Activated T-helper 2 cell treated with anti-CD3 and anti-CD28 coated beads, Interferon-gamma antibody, Interleukin-2, Interleukin-4, amounts not matched to agents 10 μg/mL and 5 μg/mL and 100 μg/mL, durations not matched to agents 14 hours and 24 hours and 36 hours (primary cell): Measurements from ENCODE around the gene SLCO3A1. TPM values are rescaled to one million over a fixed set of nuclear protein-coding genes. Genes with fewer than 3 reads are reported as not detected.
A peak's percentile ranks its signal among the peaks of the same experiment; 100 is the strongest.
"Not testable (repeated sequence)": the region's sequence is repeated elsewhere in the genome, so short reads cannot be mapped to it uniquely, and the experiment has no call there.

Experiments
- DNase-seq: peaks from one replicate; pipeline ENCODE4 v3.0.0; 2021; ENCODE audit warnings: low spot score
- H3K27ac Mint-ChIP-seq: one replicate; pipeline ENCODE4 v1.8.0; 2021; ENCODE audit warnings: mixed read lengths
- H3K27me3 Mint-ChIP-seq: one replicate; pipeline ENCODE4 v1.8.0; 2021; ENCODE audit warnings: low read depth, mixed read lengths
- H3K36me3 Mint-ChIP-seq: one replicate; pipeline ENCODE4 v1.8.0; 2021; ENCODE audit warnings: low read depth, mixed read lengths
- H3K4me1 Mint-ChIP-seq: one replicate; pipeline ENCODE4 v1.8.0; 2021; ENCODE audit warnings: low read depth, mixed read lengths
- H3K4me3 Mint-ChIP-seq: one replicate; pipeline ENCODE4 v1.8.0; 2021; ENCODE audit warnings: low read depth, mild to moderate bottlenecking, moderate library complexity, mixed read lengths
- H3K9me3 Mint-ChIP-seq: one replicate; pipeline ENCODE4 v1.8.0; 2021; ENCODE audit warnings: mixed read lengths
- intact Hi-C: fragments of 100-400 bp; cut with micrococcal nuclease; formaldehyde crosslinking; loops from one replicate; pipeline ENCODE4 v1.15.1; 2023
- total RNA-seq: library from RNA; stranded (reverse); gene quantifications from 2 replicates; pipeline ENCODE4 v1.2.3, GENCODE V29; 2022

SLCO3A1 gene
- total RNA-seq, 1 donor from 2014 or later = 26.3 TPM

- intact Hi-C loops = no loop called here
- Mint-ChIP-seq H3K4me1 (peaks cover 38% of the 10 kb centered on the region), H3K27ac (no peak overlapping the region), H3K27me3 (no peaks in the 10 kb centered on the region), H3K9me3 (no peaks in the 10 kb centered on the region), H3K4me3 (no peak overlapping the region), H3K36me3 (no peaks in the 10 kb centered on the region)
- no peak for DNase-seq
Observed at GRCh38 chr15:91950631-91951329, 97.3 kb downstream of the SLCO3A1 start.

GRCh38 chr15:91952216-91952615 is 98.7 kb downstream of the SLCO3A1 start:
- H3K4me3 Mint-ChIP-seq = no peak overlapping the region
- no peak for DNase-seq
- H3K27ac Mint-ChIP-seq = no peak overlapping the region
- no peaks in the 10 kb centered on the region for H3K27me3 Mint-ChIP-seq
- H3K9me3 Mint-ChIP-seq = no peaks in the 10 kb centered on the region
- intact Hi-C loops = no loop called here
- peaks cover 34% of the 10 kb centered on the region for H3K4me1 Mint-ChIP-seq
- H3K36me3 Mint-ChIP-seq = no peaks in the 10 kb centered on the region

GRCh38 chr15:91953432-91953831 is 99.9 kb downstream of the SLCO3A1 start:
- no peaks in the 10 kb centered on the region for H3K36me3 Mint-ChIP-seq
- no peaks in the 10 kb centered on the region for H3K9me3 Mint-ChIP-seq
- H3K27me3 Mint-ChIP-seq = no peaks in the 10 kb centered on the region
- peaks cover 28% of the 10 kb centered on the region for H3K4me1 Mint-ChIP-seq
- no peak for DNase-seq
- no peak overlapping the region for H3K4me3 Mint-ChIP-seq
- H3K27ac Mint-ChIP-seq = peak overlapping the region; percentile 42
- intact Hi-C loops = no loop called here

GRCh38 chr15:91954292-91954691 is 100.8 kb downstream of the SLCO3A1 start:
- no peaks in the 10 kb centered on the region for H3K36me3 Mint-ChIP-seq
- H3K27ac Mint-ChIP-seq = no peak overlapping the region
- H3K27me3 Mint-ChIP-seq = no peaks in the 10 kb centered on the region
- DNase-seq = no peak
- intact Hi-C loops = no loop called here
- H3K9me3 Mint-ChIP-seq = no peaks in the 10 kb centered on the region
- no peak overlapping the region for H3K4me3 Mint-ChIP-seq
- H3K4me1 Mint-ChIP-seq = peaks cover 28% of the 10 kb centered on the region

GRCh38 chr15:91956026-91956723 is 102.7 kb downstream of the SLCO3A1 start:
- Mint-ChIP-seq H3K9me3 (no peaks in the 10 kb centered on the region), H3K27ac (no peak overlapping the region), H3K36me3 (no peaks in the 10 kb centered on the region), H3K4me3 (no peak overlapping the region), H3K27me3 (no peaks in the 10 kb centered on the region), H3K4me1 (peaks cover 27% of the 10 kb centered on the region)
- intact Hi-C loops = no loop called here
- DNase-seq = no peak

GRCh38 chr15:91961357-91961756 is 107.8 kb downstream of the SLCO3A1 start:
- Mint-ChIP-seq H3K27me3 (no peaks in the 10 kb centered on the region), H3K36me3 (no peaks in the 10 kb centered on the region), H3K27ac (no peak overlapping the region), H3K4me1 (peaks cover 10% of the 10 kb centered on the region), H3K9me3 (peaks cover 3% of the 10 kb centered on the region), H3K4me3 (no peak overlapping the region)
- no peak for DNase-seq
- intact Hi-C loops = no loop called here

- H3K27ac Mint-ChIP-seq, H3K36me3 Mint-ChIP-seq, intact Hi-C loops, H3K27me3 Mint-ChIP-seq, H3K9me3 Mint-ChIP-seq, DNase-seq, H3K4me3 Mint-ChIP-seq: not testable (repeated sequence)
- H3K4me1 Mint-ChIP-seq = peaks cover 10% of the 10 kb centered on the region
Observed at GRCh38 chr15:91963747-91964146, 110.2 kb downstream of the SLCO3A1 start.

GRCh38 chr15:91965501-91966193 is 112.1 kb downstream of the SLCO3A1 start:
- Mint-ChIP-seq H3K4me1 (peaks cover 10% of the 10 kb centered on the region), H3K36me3 (no peaks in the 10 kb centered on the region), H3K4me3 (no peak overlapping the region), H3K9me3 (peaks cover 3% of the 10 kb centered on the region), H3K27ac (no peak overlapping the region), H3K27me3 (no peaks in the 10 kb centered on the region)
- intact Hi-C loops = no loop called here
- no peak for DNase-seq

- intact Hi-C loops = no loop called here
- Mint-ChIP-seq H3K9me3 (peaks cover 3% of the 10 kb centered on the region), H3K27ac (no peak overlapping the region), H3K27me3 (no peaks in the 10 kb centered on the region), H3K4me1 (peaks cover 7% of the 10 kb centered on the region), H3K36me3 (no peaks in the 10 kb centered on the region), H3K4me3 (no peak overlapping the region)
- DNase-seq = no peak
Observed at GRCh38 chr15:91966194-91966552, 112.7 kb downstream of the SLCO3A1 start.

GRCh38 chr15:91967935-91968606 is 114.6 kb downstream of the SLCO3A1 start:
- Mint-ChIP-seq H3K9me3 (peaks cover 3% of the 10 kb centered on the region), H3K4me3 (no peak overlapping the region), H3K27ac (no peak overlapping the region), H3K36me3 (no peaks in the 10 kb centered on the region), H3K4me1 (peaks cover 2% of the 10 kb centered on the region), H3K27me3 (no peaks in the 10 kb centered on the region)
- no peak for DNase-seq
- intact Hi-C loops = no loop called here

GRCh38 chr15:91968610-91969009 is 115.1 kb downstream of the SLCO3A1 start:
- H3K4me1 Mint-ChIP-seq = peaks cover under 1% of the 10 kb centered on the region
- H3K9me3 Mint-ChIP-seq = peaks cover under 1% of the 10 kb centered on the region
- H3K27ac Mint-ChIP-seq = no peak overlapping the region
- H3K27me3 Mint-ChIP-seq = no peaks in the 10 kb centered on the region
- H3K4me3 Mint-ChIP-seq = no peak overlapping the region
- no peaks in the 10 kb centered on the region for H3K36me3 Mint-ChIP-seq
- DNase-seq = no peak
- intact Hi-C loops = no loop called here

GRCh38 chr15:91970142-91970541 is 116.6 kb downstream of the SLCO3A1 start:
- H3K27ac Mint-ChIP-seq = no peak overlapping the region
- H3K4me3 Mint-ChIP-seq = no peak overlapping the region
- no peaks in the 10 kb centered on the region for H3K36me3 Mint-ChIP-seq
- H3K9me3 Mint-ChIP-seq = no peaks in the 10 kb centered on the region
- intact Hi-C loops = no loop called here
- peaks cover 3% of the 10 kb centered on the region for H3K4me1 Mint-ChIP-seq
- no peaks in the 10 kb centered on the region for H3K27me3 Mint-ChIP-seq
- DNase-seq = no peak

GRCh38 chr15:91973481-91973880 is 120.0 kb downstream of the SLCO3A1 start:
- Mint-ChIP-seq H3K27me3 (no peaks in the 10 kb centered on the region), H3K36me3 (no peaks in the 10 kb centered on the region), H3K9me3 (no peaks in the 10 kb centered on the region), H3K27ac (no peak overlapping the region), H3K4me1 (peaks cover 3% of the 10 kb centered on the region), H3K4me3 (no peak overlapping the region)
- intact Hi-C loops = no loop called here
- DNase-seq = no peak
